ENCODE measurements around the gene DGKZ. TPM values are rescaled to one million over a fixed set of nuclear protein-coding genes. Genes with fewer than 3 reads are reported as not detected.

DGKZ gene
- total RNA-seq, 2 experiments from 2014 or later, result 159 to 166 TPM

GRCh38 chr11:46373787-46374740, 26.8 kb downstream of the DGKZ start:
- Mint-ChIP-seq H3K27me3 (no peaks in the 10 kb centered on the region), H3K4me1 (ENCODE audit: low read depth) (peaks cover 8% of the 10 kb centered on the region), H3K27ac (no peak overlapping the region), H3K9me3 (no peaks in the 10 kb centered on the region), H3K36me3 (ENCODE audit: low read depth) (peaks cover 69% of the 10 kb centered on the region), H3K4me3 (no peak overlapping the region)
- DNase-seq (no peak), ATAC-seq (ENCODE audit: poor library complexity) (no peak)
- Histone ChIP-seq H3K27ac (ENCODE audit: low read depth in 1 of 2, low read length in 2 of 2) (no peak overlapping the region), H3K4me1 (ENCODE audit: insufficient read depth, low read length) (peaks cover 13% of the 10 kb centered on the region), H3K36me3 (ENCODE audit: insufficient read depth, low read length) (peaks cover 88% of the 10 kb centered on the region), H3K4me3 (ENCODE audit: low read length) (no peak overlapping the region), H3K27me3 (ENCODE audit: control insufficient read depth in 1 of 2, insufficient read depth in 2 of 2, low read length in 2 of 2) (no peaks in the 10 kb centered on the region), H3K9me3 (ENCODE audit: control insufficient read depth in 1 of 2, insufficient read depth in 1 of 2, low read length in 2 of 2) (no peaks in the 10 kb centered on the region)
- POLR2A ChIA-PET, result interaction anchor here (1.4 kb wide), 1 partner anchor 25 kb away, joined by 3 read pairs; no protein-coding TSS in a partner anchor
- TF ChIP-seq CTCF (IDR thresholded peaks at IDR 0.05), result no peak
- CTCF ChIA-PET, result no interaction called here
- intact Hi-C loops (cut with DNase I, micrococcal nuclease), result no loop called here

GRCh38 chr11:46374815-46375214, 27.6 kb downstream of the DGKZ start:
- H3K27ac Mint-ChIP-seq, result no peak overlapping the region
- no peak overlapping the region for H3K27ac ChIP-seq (ENCODE audit: low read depth in 1 of 2, low read length in 2 of 2)
- H3K4me3 ChIP-seq (ENCODE audit: low read length), result no peak overlapping the region
- DNase-seq (no peak), ATAC-seq (ENCODE audit: poor library complexity) (no peak)
- CTCF ChIA-PET, result no interaction called here
- POLR2A ChIA-PET, result interaction anchor here (1.4 kb wide), 1 partner anchor 26 kb away, joined by 3 read pairs; no protein-coding TSS in a partner anchor
- no peaks in the 10 kb centered on the region for H3K9me3 ChIP-seq (ENCODE audit: control insufficient read depth in 1 of 2, insufficient read depth in 1 of 2, low read length in 2 of 2)
- TF ChIP-seq CTCF (IDR thresholded peaks at IDR 0.05), result no peak
- H3K27me3 Mint-ChIP-seq, result no peaks in the 10 kb centered on the region
- H3K36me3 Mint-ChIP-seq (ENCODE audit: low read depth), result peaks cover 65% of the 10 kb centered on the region
- H3K9me3 Mint-ChIP-seq, result no peaks in the 10 kb centered on the region
- H3K36me3 ChIP-seq (ENCODE audit: insufficient read depth, low read length), result peaks cover 81% of the 10 kb centered on the region
- peaks cover 2% of the 10 kb centered on the region for H3K4me1 Mint-ChIP-seq (ENCODE audit: low read depth)
- intact Hi-C loops (cut with DNase I, micrococcal nuclease), result no loop called here
- no peaks in the 10 kb centered on the region for H3K27me3 ChIP-seq (ENCODE audit: control insufficient read depth in 1 of 2, insufficient read depth in 2 of 2, low read length in 2 of 2)
- H3K4me1 ChIP-seq (ENCODE audit: insufficient read depth, low read length), result peaks cover 9% of the 10 kb centered on the region
- no peak overlapping the region for H3K4me3 Mint-ChIP-seq

- Mint-ChIP-seq H3K4me3 (no peak overlapping the region), H3K27ac (no peak overlapping the region), H3K27me3 (no peaks in the 10 kb centered on the region), H3K9me3 (no peaks in the 10 kb centered on the region), H3K36me3 (ENCODE audit: low read depth) (peaks cover 58% of the 10 kb centered on the region), H3K4me1 (ENCODE audit: low read depth) (no peaks in the 10 kb centered on the region)
- no peaks in the 10 kb centered on the region for H3K9me3 ChIP-seq (ENCODE audit: control insufficient read depth in 1 of 2, insufficient read depth in 1 of 2, low read length in 2 of 2)
- no peak for ATAC-seq (ENCODE audit: poor library complexity)
- TF ChIP-seq CTCF (IDR thresholded peaks at IDR 0.05), result no peak
- intact Hi-C loops (cut with DNase I, micrococcal nuclease), result no loop called here
- H3K36me3 ChIP-seq (ENCODE audit: insufficient read depth, low read length), result peaks cover 74% of the 10 kb centered on the region
- H3K27ac ChIP-seq (ENCODE audit: low read depth in 1 of 2, low read length in 2 of 2), result no peak overlapping the region
- no peak overlapping the region for H3K4me3 ChIP-seq (ENCODE audit: low read length)
- DNase-seq, result no peak
- ChIA-PET POLR2A (no interaction called here), CTCF (no interaction called here)
- H3K4me1 ChIP-seq (ENCODE audit: insufficient read depth, low read length), result peaks cover 13% of the 10 kb centered on the region
- no peaks in the 10 kb centered on the region for H3K27me3 ChIP-seq (ENCODE audit: control insufficient read depth in 1 of 2, insufficient read depth in 2 of 2, low read length in 2 of 2)
These were observed 28.3 kb downstream of the DGKZ start for GRCh38 chr11:46375392-46376101.
